CD4-positive, alpha-beta T cell treated with Interleukin-15 for 4 hours (primary cell): Measurements from ENCODE around the gene HSPA1B.
"Not testable (repeated sequence)": the region's sequence is repeated elsewhere in the genome, so short reads cannot be mapped to it uniquely, and the experiment has no call there.

Experiments
- DNase-seq: peaks from one replicate; pipeline ENCODE4 v3.0.0-alpha.2; 2020; ENCODE audit warnings: low spot score

Gene HSPA1B

DNA sequence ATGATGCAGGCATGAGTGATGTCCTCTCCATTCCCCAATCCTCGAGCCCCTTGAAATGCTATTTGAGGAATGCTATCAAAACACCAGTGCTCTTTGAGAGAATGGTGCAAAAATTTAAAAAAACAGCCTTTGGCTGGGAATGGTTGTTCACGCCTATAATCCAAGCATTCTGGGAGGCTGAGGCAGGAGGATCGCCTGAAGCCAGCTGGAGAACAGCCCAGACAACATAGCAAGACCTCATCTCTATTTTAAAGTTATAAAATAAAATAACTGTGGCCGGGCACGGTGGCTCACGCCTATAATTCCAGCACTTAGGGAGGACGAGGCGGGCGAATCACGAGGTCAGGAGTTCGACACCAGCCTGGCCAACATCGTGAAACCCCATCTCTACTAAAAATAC, 27.8 kb upstream of the HSPA1B start:
- DNase-seq: no peak

GRCh38 chr6:31801031-31801927, 26.3 kb upstream of the HSPA1B start:
- DNase-seq: not testable (repeated sequence)

- DNase-seq: no peak
These were observed 21.5 kb upstream of the HSPA1B start for GRCh38 chr6:31805939-31806469.

DNA sequence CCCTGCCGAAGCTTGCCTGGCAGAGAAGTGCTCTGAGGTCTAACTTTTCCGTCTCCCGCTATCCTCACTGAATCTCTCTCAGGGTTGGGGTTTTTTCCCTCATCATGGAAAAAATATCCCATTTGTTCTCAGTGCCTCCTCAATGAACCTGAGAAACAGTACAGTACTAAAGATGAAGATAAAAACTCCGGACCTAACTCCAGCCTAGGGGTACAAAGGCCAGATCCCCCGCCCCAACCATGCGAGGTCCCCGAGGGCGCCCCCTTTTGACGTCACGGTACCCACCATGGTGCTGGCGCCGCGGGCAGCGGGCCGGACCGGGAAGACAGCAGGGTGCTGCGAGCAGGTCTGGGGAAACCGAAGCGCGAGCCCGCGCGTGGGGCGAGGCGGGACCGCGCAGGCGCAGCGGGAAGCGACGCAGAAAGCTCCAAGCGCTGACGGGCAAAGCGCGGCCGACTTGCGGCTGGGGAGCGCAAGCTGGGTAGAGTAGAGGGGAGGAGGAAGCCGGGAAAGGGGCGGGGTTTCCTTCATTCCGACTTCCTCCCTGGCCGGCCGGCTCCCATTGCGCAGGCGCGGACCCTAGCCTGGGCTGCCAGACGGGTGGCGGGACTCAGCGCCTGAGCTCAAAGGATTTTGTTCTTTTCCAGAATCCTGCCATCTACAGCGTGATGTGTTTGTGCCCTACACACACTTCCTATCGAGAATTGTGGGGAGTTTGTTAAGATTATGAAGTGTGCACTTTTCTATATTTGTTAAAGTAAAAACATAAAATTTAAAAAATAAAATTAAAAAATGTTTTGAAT, 20.9 kb upstream of the HSPA1B start, which contains the start of gene LSM2:
Gene LSM2, minus strand, starts transcription at position 497 of the 803 bp plus-strand sequence. Its CDS starts 209 bp downstream, at position 288.
- DNase-seq: peak; percentile 96

GRCh38 chr6:31808599-31808998, 18.9 kb upstream of the HSPA1B start:
- not testable (repeated sequence) for DNase-seq

DNA sequence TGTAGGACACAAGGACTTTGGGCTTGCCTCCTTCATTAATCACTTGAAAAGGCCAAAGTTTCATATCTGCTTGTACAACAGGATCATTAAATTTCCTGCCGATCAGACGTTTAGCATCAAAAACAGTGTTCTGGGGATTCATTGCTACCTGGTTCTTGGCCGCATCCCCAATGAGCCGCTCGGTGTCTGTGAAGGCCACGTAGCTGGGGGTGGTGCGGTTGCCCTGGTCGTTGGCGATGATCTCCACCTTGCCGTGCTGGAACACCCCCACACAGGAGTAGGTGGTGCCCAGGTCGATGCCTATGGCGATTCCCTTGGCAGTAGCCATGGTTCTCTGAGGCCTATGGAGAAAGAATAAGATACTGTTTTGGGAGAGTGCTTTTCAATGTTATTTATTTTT, 15.9 kb upstream of the HSPA1B start:
- DNase-seq: no peak

GRCh38 chr6:31813465-31813849, 14.1 kb upstream of the HSPA1B start:
- no peak for DNase-seq

GRCh38 chr6:31814677-31815024, 12.9 kb upstream of the HSPA1B start:
- peak; percentile 73 for DNase-seq

DNA sequence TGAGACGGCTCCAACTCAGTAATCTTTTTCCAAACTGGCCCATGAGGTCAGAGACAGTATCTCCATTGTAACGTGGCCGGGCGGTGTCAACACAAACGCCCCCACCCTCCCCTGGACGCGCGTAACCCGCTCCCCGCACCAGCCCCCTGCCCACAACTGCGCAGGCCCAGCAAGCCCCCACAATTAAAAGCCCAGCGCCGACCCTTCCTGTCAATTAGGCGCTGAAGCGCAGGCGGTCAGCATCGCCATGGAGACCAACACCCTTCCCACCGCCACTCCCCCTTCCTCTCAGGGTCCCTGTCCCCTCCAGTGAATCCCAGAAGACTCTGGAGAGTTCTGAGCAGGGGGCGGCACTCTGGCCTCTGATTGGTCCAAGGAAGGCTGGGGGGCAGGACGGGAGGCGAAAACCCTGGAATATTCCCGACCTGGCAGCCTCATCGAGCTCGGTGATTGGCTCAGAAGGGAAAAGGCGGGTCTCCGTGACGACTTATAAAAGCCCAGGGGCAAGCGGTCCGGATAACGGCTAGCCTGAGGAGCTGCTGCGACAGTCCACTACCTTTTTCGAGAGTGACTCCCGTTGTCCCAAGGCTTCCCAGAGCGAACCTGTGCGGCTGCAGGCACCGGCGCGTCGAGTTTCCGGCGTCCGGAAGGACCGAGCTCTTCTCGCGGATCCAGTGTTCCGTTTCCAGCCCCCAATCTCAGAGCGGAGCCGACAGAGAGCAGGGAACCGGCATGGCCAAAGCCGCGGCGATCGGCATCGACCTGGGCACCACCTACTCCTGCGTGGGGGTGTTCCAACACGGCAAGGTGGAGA, 12.3 kb upstream of the HSPA1B start, which contains the start of the genes HSPA1A and HSPA1L:
Gene HSPA1A, plus strand, starts transcription at position 519 of the 814 bp plus-strand sequence. Its CDS starts 214 bp downstream, at position 733.
Gene HSPA1L, minus strand, starts transcription at position 259 of the 814 bp plus-strand sequence. CDS start 3,311 bp downstream, outside the sequence.
- DNase-seq: peak; percentile 80

- DNase-seq: peak; percentile 53
These were observed 10.2 kb upstream of the HSPA1B start for GRCh38 chr6:31817133-31817928.

DNA sequence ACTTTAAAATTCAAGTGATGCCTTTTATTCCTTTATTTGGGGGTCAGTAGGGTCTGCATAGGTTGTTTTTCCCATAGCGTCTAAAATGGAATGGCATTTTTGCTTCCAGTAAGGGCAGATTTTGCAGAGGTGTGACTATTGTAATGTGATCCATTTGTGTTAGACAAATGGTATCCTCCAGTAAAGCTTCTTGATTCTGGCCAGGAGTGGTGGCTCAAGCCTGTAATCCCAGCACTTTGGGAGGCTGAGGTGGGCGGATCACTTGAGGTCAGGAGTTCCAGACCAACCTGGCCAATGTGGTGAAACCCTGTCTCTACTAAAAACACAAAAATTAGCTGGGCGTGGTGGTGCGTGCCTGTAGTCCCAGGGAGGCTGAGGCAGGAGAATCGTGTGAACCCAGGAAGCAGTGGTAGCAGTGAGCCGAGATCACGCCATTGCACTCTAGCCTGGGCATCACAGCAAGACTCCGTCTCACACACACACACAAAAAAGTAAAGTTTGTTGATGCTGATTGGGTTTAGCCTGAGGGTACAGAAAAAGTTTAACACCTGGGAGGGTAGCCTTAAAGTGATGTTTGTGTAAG, 9.5 kb upstream of the HSPA1B start:
- DNase-seq: not testable (repeated sequence)

- DNase-seq: no peak
These were observed 7.7 kb upstream of the HSPA1B start for GRCh38 chr6:31819871-31820299.

GRCh38 chr6:31820399-31820798, 7.1 kb upstream of the HSPA1B start:
- DNase-seq: not testable (repeated sequence)

GRCh38 chr6:31821301-31822035, 6.1 kb upstream of the HSPA1B start:
- peak; percentile 21 for DNase-seq

- peak; percentile 68 for DNase-seq
These were observed 5.3 kb upstream of the HSPA1B start for GRCh38 chr6:31822036-31822821.

DNA sequence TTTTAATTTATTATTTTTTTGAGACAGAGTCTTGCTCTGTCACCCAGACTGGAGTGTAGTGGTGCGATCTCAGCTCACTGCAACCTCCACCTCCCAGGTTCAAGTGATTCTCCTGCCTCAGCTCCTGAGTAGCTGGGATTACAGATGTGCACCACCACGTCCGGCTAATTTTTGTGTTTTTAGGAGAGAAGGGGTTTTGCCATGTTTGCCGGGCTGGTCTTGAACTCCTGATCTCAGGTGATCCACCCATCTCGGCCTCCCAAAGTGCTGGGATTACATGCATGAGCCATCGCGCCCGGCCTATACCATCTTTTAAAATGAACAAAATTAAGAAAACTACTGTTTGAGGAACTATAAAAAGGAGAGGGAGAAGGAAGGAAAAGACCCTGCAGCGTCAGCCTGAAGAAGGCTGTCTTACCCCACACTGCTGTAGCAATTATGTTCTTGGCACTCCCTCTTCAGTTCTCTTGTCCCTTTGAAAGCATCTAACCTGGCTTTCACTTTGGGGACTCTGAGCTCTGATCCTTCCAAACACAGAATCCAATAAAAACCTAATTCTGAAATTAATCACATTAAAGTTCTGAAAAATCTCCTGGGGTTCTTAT, 3.8 kb upstream of the HSPA1B start:
- DNase-seq: not testable (repeated sequence)

DNA sequence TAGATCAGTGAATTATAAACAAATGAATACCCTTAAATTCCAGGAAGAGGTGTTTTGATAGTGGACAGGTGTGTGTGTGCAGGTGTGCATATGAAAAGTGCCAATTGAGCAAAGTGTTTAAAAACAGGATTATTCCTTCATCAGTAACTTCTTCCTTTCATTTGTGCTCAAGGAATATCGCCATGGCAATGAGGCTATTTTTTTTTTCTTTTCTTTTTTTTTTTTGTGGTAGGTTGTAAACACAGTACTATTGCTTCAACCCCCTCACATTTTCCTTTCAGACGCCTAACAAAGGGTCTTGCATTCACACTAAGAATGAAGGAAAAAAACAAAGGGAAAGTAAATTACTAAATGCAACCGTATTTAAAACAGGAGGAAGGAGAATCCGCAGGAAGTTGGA, 2.0 kb upstream of the HSPA1B start:
- no peak for DNase-seq

GRCh38 chr6:31826793-31827285, 699 bp upstream of the HSPA1B start:
- no peak for DNase-seq
